Colonic mucosa (tissue), 4 donors: ENCODE measurements around the gene ZNF385C. TPM values are rescaled to one million over a fixed set of nuclear protein-coding genes. Genes with fewer than 3 reads are reported as not detected.

Source experiments
- DNase-seq: peaks from one replicate; pipeline ENCODE4 v3.0.0-alpha.2; 2020
- H3K27ac ChIP-seq: fragments of 200-600 bp; one replicate; pipeline ENCODE4 v1.8.0; 2021
- H3K27me3 ChIP-seq: fragments of 200-600 bp; one replicate; pipeline ENCODE4 v1.8.0; 2021
- H3K36me3 ChIP-seq: fragments of 200-600 bp; one replicate; pipeline ENCODE4 v1.8.0; 2021
- H3K4me1 ChIP-seq: fragments of 200-600 bp; one replicate; pipeline ENCODE4 v1.8.0; 2021; ENCODE audit warnings: mild to moderate bottlenecking
- H3K4me3 ChIP-seq: fragments of 200-600 bp; one replicate; pipeline ENCODE4 v1.8.0; 2021
- H3K9ac ChIP-seq, 2 donors: one replicate each; pipeline ENCODE4 v1.7.0; 2013; ENCODE audit warnings: control low read depth in 2 of 2, low read depth in 2 of 2, low read length in 2 of 2
- H3K9me3 ChIP-seq: fragments of 200-600 bp; one replicate; pipeline ENCODE4 v1.8.0; 2021
- intact Hi-C: fragments of 100-400 bp; cut with DNase I; formaldehyde crosslinking; loops from one replicate; pipeline ENCODE4 v1.14.1; 2022
- total RNA-seq, 2 donors: library from RNA; stranded (reverse); fragmentation: NEBNext Ultra II Directional in 1 of 2; extraction: Animal tissue kit (Norgen Biotek cat#: 25700) in 1 of 2; gene quantifications; one replicate each; pipeline ENCODE4 v1.2.1, GENCODE V29; 2021
- TF ChIP-seq, protein P1 (sequence below): fragments of 200-600 bp; IDR thresholded peaks from one replicate; pipeline ENCODE4 v1.8.0; 2022; ENCODE audit warnings: antibody characterized with exemption, mild to moderate bottlenecking
- donor health status: healthy.
- donor health status: DM: no; HTN: no; CAD: no.
- donor health status: DM: no; HTN: no; CAD: no.

The ZNF385C gene
- total RNA-seq, 2 donors from 2014 or later = 0.20 to 0.32 TPM

DNA sequence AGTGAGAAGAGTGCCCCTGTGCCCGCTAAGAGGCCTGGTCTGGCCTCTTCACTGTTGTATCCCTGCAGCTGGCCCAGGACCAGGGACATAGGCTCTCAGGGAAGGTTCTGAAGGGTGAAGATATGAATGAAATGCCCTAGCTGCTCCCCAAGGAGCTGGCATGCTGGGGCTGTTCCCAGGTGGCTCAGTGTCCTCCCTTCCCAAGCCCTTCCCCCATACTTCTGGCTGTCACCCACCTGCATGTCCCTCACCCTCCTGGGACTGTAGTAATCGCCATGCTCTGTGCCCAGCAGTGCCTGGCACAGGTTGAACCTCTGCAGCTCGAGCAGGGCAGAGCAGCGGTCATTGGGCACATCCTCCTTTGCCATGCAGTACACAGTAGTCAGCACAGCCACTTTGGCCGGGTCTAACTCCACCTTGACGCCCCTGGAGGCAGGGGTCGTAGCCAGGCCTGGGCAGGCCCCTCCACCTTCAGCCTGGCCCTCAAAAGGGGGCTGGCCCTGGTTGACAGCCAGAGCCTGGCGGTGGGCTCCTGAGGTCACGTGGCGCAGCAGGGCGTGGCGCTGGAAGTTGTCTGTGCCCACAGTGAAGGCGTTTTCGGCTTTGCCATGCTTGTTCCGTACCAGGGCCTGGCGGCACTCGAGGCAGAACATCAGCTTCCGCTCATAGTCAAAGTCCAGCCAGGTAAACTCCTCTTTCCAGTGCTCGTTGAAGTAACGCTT is 55.5 kb downstream of the ZNF385C start:
- H3K36me3 ChIP-seq = no peaks in the 10 kb centered on the region
- no peak overlapping the region for H3K27ac ChIP-seq
- no peak for DNase-seq
- no peaks in the 10 kb centered on the region for H3K27me3 ChIP-seq
- intact Hi-C loops = no loop called here
- no peak overlapping the region for H3K4me3 ChIP-seq
- TF ChIP-seq, protein P1, sequence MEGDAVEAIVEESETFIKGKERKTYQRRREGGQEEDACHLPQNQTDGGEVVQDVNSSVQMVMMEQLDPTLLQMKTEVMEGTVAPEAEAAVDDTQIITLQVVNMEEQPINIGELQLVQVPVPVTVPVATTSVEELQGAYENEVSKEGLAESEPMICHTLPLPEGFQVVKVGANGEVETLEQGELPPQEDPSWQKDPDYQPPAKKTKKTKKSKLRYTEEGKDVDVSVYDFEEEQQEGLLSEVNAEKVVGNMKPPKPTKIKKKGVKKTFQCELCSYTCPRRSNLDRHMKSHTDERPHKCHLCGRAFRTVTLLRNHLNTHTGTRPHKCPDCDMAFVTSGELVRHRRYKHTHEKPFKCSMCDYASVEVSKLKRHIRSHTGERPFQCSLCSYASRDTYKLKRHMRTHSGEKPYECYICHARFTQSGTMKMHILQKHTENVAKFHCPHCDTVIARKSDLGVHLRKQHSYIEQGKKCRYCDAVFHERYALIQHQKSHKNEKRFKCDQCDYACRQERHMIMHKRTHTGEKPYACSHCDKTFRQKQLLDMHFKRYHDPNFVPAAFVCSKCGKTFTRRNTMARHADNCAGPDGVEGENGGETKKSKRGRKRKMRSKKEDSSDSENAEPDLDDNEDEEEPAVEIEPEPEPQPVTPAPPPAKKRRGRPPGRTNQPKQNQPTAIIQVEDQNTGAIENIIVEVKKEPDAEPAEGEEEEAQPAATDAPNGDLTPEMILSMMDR = no peak
- H3K4me1 ChIP-seq = no peaks in the 10 kb centered on the region
- H3K9ac ChIP-seq = no peak overlapping the region
- no peaks in the 10 kb centered on the region for H3K9me3 ChIP-seq

GRCh38 chr17:42041619-42042018 is 56.7 kb downstream of the ZNF385C start:
- no peak for DNase-seq
- no peak overlapping the region for H3K27ac ChIP-seq
- TF ChIP-seq, protein P1 = no peak

GRCh38 chr17:42040818-42041217 is 57.5 kb downstream of the ZNF385C start:
- no peaks in the 10 kb centered on the region for H3K36me3 ChIP-seq
- H3K27ac ChIP-seq = no peak overlapping the region
- no peak for DNase-seq
- no peaks in the 10 kb centered on the region for H3K27me3 ChIP-seq
- no peaks in the 10 kb centered on the region for H3K4me1 ChIP-seq
- intact Hi-C loops = no loop called here
- TF ChIP-seq, protein P1 = no peak
- no peaks in the 10 kb centered on the region for H3K9me3 ChIP-seq
- H3K4me3 ChIP-seq = no peak overlapping the region
- H3K9ac ChIP-seq = no peak overlapping the region

More at GRCh38 chr17:42041619-42042018, 56.7 kb downstream of the ZNF385C start:
- no peaks in the 10 kb centered on the region for H3K9me3 ChIP-seq
- H3K4me3 ChIP-seq = no peak overlapping the region
- no peaks in the 10 kb centered on the region for H3K4me1 ChIP-seq
- H3K9ac ChIP-seq = no peak overlapping the region
- H3K36me3 ChIP-seq = no peaks in the 10 kb centered on the region
- no peaks in the 10 kb centered on the region for H3K27me3 ChIP-seq
- intact Hi-C loops = no loop called here

DNA sequence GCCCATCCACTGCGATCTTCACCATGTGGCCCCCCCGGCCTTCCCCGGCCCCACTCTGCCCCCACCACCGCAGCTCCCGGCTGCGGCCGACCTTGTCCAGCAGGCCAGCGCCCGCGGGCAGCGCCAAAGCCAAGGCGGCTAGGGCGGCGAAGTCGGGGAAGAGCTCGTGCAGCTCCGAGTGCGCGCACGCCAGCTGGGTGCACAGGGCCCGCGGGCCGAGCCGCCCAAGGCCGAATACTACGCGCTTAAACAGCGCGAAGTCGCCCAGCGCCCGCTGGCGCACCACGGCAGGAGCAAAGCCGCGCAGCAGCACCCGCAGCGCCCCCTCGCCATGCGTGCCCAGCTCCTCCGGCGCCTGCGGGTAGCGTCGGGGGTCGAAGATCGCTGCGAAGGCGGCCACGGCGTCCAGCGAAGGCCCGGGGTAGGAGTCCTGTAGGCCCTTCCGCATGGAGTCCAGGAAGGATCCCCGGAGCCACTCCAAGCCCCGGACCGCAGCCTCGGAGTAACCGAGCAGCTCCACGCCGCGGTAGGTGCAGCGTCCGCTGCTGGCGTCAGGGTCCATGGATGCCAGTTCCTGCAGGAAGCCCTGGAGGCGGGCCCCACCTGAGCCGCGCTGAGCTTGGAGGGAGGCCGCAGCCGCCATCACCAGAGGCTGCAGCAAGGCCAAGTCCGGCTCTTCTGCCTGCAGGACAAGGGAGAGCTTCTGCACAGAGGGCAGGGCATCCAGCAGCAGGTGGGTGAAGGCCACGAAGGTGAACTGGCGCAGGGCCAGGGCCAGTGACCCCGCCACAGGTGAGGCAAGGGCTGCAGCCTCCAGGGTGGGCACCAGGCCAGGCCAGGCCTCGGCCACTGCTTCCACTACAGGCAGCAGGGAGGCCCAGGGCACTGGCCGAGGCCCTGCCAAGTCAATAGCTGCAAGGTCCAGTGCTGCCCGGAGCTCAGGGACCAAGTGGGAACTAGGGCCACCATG is 58.2 kb downstream of the ZNF385C start:
- H3K4me1 ChIP-seq = no peaks in the 10 kb centered on the region
- H3K27me3 ChIP-seq = no peaks in the 10 kb centered on the region
- H3K9ac ChIP-seq = no peak overlapping the region
- TF ChIP-seq, protein P1 = no peak
- no peak overlapping the region for H3K27ac ChIP-seq
- H3K9me3 ChIP-seq = no peaks in the 10 kb centered on the region
- intact Hi-C loops = no loop called here
- no peak overlapping the region for H3K4me3 ChIP-seq
- DNase-seq = no peak
- no peaks in the 10 kb centered on the region for H3K36me3 ChIP-seq

DNA sequence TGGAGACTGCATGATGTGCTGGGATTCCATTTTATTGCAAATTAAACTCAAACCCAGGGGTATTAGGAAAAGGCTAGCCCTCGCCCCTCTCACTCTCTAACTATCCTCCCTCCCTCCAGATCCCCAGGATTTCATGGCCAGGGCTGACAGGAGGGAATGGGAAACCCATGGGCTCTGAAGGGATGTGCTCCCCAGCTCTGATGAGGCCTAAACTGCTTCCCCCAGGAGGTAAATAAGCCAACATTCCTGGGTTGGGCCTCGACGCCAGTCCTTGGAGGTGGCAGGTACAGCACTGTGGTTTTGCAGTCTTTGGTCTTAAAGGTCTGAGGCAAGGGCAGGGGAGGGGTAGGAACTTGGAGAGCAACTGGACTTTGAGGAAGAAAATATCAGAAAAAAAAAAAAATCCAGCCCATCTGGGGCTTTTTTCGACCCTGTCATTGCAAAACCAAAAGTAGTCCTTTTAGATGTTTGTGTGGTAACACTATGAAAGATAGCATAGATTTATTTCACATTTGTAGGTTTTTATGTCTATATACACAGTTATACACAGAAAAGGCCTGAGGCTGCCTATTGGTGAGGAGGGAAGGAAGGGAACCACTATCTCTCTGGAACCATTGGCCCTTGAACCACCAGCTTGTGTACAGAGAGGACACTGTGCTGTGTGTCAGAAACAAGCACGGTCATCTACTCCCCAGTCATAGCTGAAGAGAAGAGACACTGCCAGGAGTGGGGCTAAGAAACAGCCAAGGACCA is 59.9 kb downstream of the ZNF385C start:
- Histone ChIP-seq H3K9me3 (no peaks in the 10 kb centered on the region), H3K4me1 (no peaks in the 10 kb centered on the region), H3K27ac (no peak overlapping the region), H3K9ac (no peak overlapping the region), H3K4me3 (no peak overlapping the region), H3K27me3 (no peaks in the 10 kb centered on the region), H3K36me3 (no peaks in the 10 kb centered on the region)
- intact Hi-C loops = no loop called here
- TF ChIP-seq, protein P1 = no peak
- no peak for DNase-seq
